ENCODE results near the gene RNF14. TPM values are rescaled to one million over a fixed set of nuclear protein-coding genes. Genes with fewer than 3 reads are reported as not detected.

RNF14 gene
- total and polyA plus RNA-seq, 10 of the 15 experiments (the other 5 are each of a cell fraction or from before 2014, with no cell fraction given): 13.2 to 41.8 (median 28.3) TPM

- TF ChIP-seq MAX (IDR thresholded peaks at IDR 0.05; ENCODE audit: low read depth, low read length) (peak; percentile 72; the same call in 1 of the 2 replicates), CREB1 (IDR thresholded peaks at IDR 0.05; ENCODE audit: low read depth) (peak; percentile 82), PAX8 (IDR thresholded peaks at IDR 0.05) (no peak), NKRF (conservative IDR thresholded peaks at IDR 0.05) (no peak; the same call in 1 of the 2 replicates)
These were observed 45.2 kb upstream of the RNF14 start, which contains the start of gene DELE1 (continued) for GRCh38 chr5:141923448-141924313.

DNA sequence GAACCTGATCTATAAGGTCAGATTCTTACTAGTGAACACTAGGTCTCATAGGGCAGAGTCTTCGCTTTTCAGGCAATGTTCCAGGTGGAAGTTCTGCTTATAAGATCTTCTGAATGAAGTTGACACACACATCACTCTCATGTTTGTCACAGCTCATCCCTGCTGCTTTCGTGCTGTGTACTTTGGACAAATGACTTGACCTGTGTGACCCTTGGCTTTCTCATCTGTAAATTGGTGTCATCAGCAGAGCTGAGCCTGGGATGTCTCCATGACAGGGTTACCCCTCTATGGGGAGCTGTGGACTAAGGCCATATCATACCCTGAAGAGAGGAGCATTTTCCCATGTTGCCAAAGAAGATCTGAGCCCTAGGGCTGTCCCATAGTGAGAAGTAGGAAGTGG is 42.5 kb upstream of the RNF14 start:
- CTCF ChIA-PET: interaction anchor here (1.4 kb wide), 1 partner anchor 34 kb away, joined by 5 read pairs; no protein-coding TSS in a partner anchor
- Histone ChIP-seq H3K4me2 (ENCODE audit: control insufficient read depth, insufficient read depth) (no peak overlapping the region), H3K79me2 (ENCODE audit: control insufficient read depth, insufficient read depth, low read length) (peaks cover 11% of the 10 kb centered on the region), H4K20me1 (ENCODE audit: control insufficient read depth, insufficient read depth) (no peaks in the 10 kb centered on the region), H3K27me3 (replicated peaks in 1 of 2; ENCODE audit: control insufficient read depth in 2 of 2, insufficient read depth in 2 of 2, low read length in 1 of 2) (no peaks in the 10 kb centered on the region), H2AFZ (ENCODE audit: control insufficient read depth, low read depth, low read length) (no peak overlapping the region), H3K4me1 (ENCODE audit: control insufficient read depth, insufficient read depth, low read length) (peaks cover 4% of the 10 kb centered on the region; the same call in 1 of the 2 replicates), H3K9ac (ENCODE audit: control insufficient read depth, insufficient read depth, low read length) (no peak overlapping the region), H3K36me3 (ENCODE audit: control insufficient read depth in 2 of 2, insufficient read depth in 2 of 2, low read length in 1 of 2) (peaks cover 6 to 17% of the 10 kb centered on the region in 2 experiments; a peak in 3 of 4 replicates), H3K27ac (ENCODE audit: control insufficient read depth, insufficient read depth) (no peak overlapping the region), H3K4me3 (no peak overlapping the region), H3K9me3 (replicated peaks; ENCODE audit: control insufficient read depth, insufficient read depth, low read length) (no peaks in the 10 kb centered on the region)
- no TSS peak for BruUV-seq (replicated peaks)
- in situ Hi-C loops (cut with MboI) (no loop called here), intact Hi-C loops (cut with micrococcal nuclease; ENCODE audit: unreplicated experiment) (no loop called here)
- DNase-seq (ENCODE audit: low read depth, low spot score): no peak
- POLR2A ChIA-PET: no interaction called here
- ATAC-seq: no peak
- no peak for FAIRE-seq
- SMC1A ChIA-PET (ENCODE audit: uncharacterized antibody, unreplicated experiment): no interaction called here
- 94% methylated on average over 2 of the region's 2 CpGs for WGBS (ENCODE audit: insufficient coverage, insufficient replicate concordance, low lambda C conversion rate, missing lambda C conversion rate)
- RAD21 ChIA-PET (ENCODE audit: unreplicated experiment): no interaction called here
- TF ChIP-seq PBX3 (IDR thresholded peaks at IDR 0.05; ENCODE audit: insufficient replicate concordance, low read depth, low read length) (no peak), CBX3 (IDR thresholded peaks at IDR 0.05; ENCODE audit: borderline replicate concordance, low read depth) (no peak), POLR2AphosphoS5 (IDR thresholded peaks at IDR 0.05; ENCODE audit: low read length) (no peak), E2F4 (IDR thresholded peaks at IDR 0.05; ENCODE audit: low read depth, low read length) (no peak), RAD51 (IDR thresholded peaks at IDR 0.05) (no peak), MXI1 (IDR thresholded peaks at IDR 0.05; ENCODE audit: low read depth, low read length) (no peak), FOXK2 (IDR thresholded peaks at IDR 0.05) (no peak)
- TF ChIP-seq, protein P1, sequence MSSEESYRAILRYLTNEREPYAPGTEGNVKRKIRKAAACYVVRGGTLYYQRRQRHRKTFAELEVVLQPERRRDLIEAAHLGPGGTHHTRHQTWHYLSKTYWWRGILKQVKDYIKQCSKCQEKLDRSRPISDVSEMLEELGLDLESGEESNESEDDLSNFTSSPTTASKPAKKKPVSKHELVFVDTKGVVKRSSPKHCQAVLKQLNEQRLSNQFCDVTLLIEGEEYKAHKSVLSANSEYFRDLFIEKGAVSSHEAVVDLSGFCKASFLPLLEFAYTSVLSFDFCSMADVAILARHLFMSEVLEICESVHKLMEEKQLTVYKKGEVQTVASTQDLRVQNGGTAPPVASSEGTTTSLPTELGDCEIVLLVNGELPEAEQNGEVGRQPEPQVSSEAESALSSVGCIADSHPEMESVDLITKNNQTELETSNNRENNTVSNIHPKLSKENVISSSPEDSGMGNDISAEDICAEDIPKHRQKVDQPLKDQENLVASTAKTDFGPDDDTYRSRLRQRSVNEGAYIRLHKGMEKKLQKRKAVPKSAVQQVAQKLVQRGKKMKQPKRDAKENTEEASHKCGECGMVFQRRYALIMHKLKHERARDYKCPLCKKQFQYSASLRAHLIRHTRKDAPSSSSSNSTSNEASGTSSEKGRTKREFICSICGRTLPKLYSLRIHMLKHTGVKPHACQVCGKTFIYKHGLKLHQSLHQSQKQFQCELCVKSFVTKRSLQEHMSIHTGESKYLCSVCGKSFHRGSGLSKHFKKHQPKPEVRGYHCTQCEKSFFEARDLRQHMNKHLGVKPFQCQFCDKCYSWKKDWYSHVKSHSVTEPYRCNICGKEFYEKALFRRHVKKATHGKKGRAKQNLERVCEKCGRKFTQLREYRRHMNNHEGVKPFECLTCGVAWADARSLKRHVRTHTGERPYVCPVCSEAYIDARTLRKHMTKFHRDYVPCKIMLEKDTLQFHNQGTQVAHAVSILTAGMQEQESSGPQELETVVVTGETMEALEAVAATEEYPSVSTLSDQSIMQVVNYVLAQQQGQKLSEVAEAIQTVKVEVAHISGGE (CRISPR knock-in tag; IDR thresholded peaks at IDR 0.05): no peak
